Neuronal stem cell (in vitro differentiated cells): ENCODE results near the gene DEPDC5.

Experiments used
- DNase-seq: peaks from one replicate; pipeline ENCODE4 v3.0.0-alpha.2; 2013; ENCODE audit warnings: low spot score
- H2AFZ ChIP-seq: one replicate; pipeline ENCODE4 v1.6.1; 2013; ENCODE audit warnings: mild to moderate bottlenecking, low read length, inconsistent platforms
- H2AK5ac ChIP-seq: 2 replicates; pipeline ENCODE4 v1.6.1; 2013; ENCODE audit warnings: low read depth, mild to moderate bottlenecking, inconsistent platforms, low read length, moderate library complexity, mixed read lengths
- H2BK120ac ChIP-seq: 2 replicates; pipeline ENCODE4 v1.6.1; 2013; ENCODE audit warnings: low read depth, mild to moderate bottlenecking, inconsistent platforms, low read length, moderate library complexity, mixed read lengths
- H2BK12ac ChIP-seq: one replicate; pipeline ENCODE4 v1.6.1; 2013; ENCODE audit warnings: low read length, inconsistent platforms
- H2BK15ac ChIP-seq: 2 replicates; pipeline ENCODE4 v1.6.1; 2013; ENCODE audit warnings: mild to moderate bottlenecking, low read length, inconsistent platforms, mixed read lengths
- H2BK5ac ChIP-seq: one replicate; pipeline ENCODE4 v1.6.1; 2013; ENCODE audit warnings: inconsistent platforms, mild to moderate bottlenecking, low read length, moderate library complexity
- H3K14ac ChIP-seq: one replicate; pipeline ENCODE4 v1.6.1; 2013; ENCODE audit warnings: low read length, inconsistent platforms
- H3K18ac ChIP-seq: 2 replicates; pipeline ENCODE4 v1.6.1; 2013; ENCODE audit warnings: low read length, inconsistent platforms
- H3K23ac ChIP-seq: 2 replicates; pipeline ENCODE4 v1.6.1; 2013; ENCODE audit warnings: low read depth, mild to moderate bottlenecking, mixed read lengths, low read length, inconsistent platforms; ENCODE audit not compliant: poor library complexity
- H3K27ac ChIP-seq: replicated peaks from 3 replicates; pipeline ENCODE4 v1.5.1; 2013; ENCODE audit warnings: low read length, inconsistent platforms
- H3K27me3 ChIP-seq, 3 experiments: 2 replicates each; pipeline ENCODE4 v1.6.1; 2013; ENCODE audit warnings: low read length in 3 of 3, mild to moderate bottlenecking in 2 of 3, inconsistent platforms in 1 of 3, low read depth in 1 of 3, mixed read lengths in 1 of 3, moderate library complexity in 1 of 3; ENCODE audit not compliant: control insufficient read depth in 3 of 3, insufficient read depth in 3 of 3
- H3K36me3 ChIP-seq, 2 donors: replicated peaks in 1 of 2; 2 replicates each; pipeline ENCODE4 v1.6.1; 2013; ENCODE audit warnings: low read length in 2 of 2; ENCODE audit not compliant: control insufficient read depth in 2 of 2, insufficient read depth in 2 of 2
- H3K4ac ChIP-seq: 2 replicates; pipeline ENCODE4 v1.6.1; 2013; ENCODE audit warnings: inconsistent platforms, mild to moderate bottlenecking, low read length, moderate library complexity
- H3K4me1 ChIP-seq, 2 donors: 1 replicate in 1 of 2; 2 replicates in 1 of 2; pipeline ENCODE4 v1.6.1; 2013; ENCODE audit warnings: low read length in 2 of 2, low read depth in 1 of 2; ENCODE audit not compliant: control insufficient read depth in 2 of 2, insufficient read depth in 1 of 2
- H3K4me2 ChIP-seq: one replicate; pipeline ENCODE4 v1.6.1; 2013; ENCODE audit warnings: mild to moderate bottlenecking, low read length, inconsistent platforms; ENCODE audit not compliant: insufficient read depth, poor library complexity, severe bottlenecking
- H3K4me3 ChIP-seq, 2 donors: 2 replicates each; pipeline ENCODE4 v1.5.1; 2013; ENCODE audit warnings: low read length in 2 of 2, mild to moderate bottlenecking in 2 of 2, inconsistent platforms in 1 of 2, moderate library complexity in 1 of 2
- H3K79me1 ChIP-seq: one replicate; pipeline ENCODE4 v1.6.1; 2013; ENCODE audit warnings: low read depth, mild to moderate bottlenecking, inconsistent platforms, low read length, moderate library complexity
- H3K9ac ChIP-seq: one replicate; pipeline ENCODE4 v1.6.1; 2013; ENCODE audit warnings: mild to moderate bottlenecking, low read depth, low read length, inconsistent platforms; ENCODE audit not compliant: poor library complexity
- H3K9me3 ChIP-seq, 2 donors: replicated peaks in 1 of 2; 2 replicates each; pipeline versions ENCODE3 to v1.6.1; 2013; ENCODE audit warnings: low read length in 2 of 2, mild to moderate bottlenecking in 2 of 2, inconsistent platforms in 1 of 2, low read depth in 1 of 2, mixed read lengths in 1 of 2, moderate library complexity in 1 of 2; ENCODE audit not compliant: control insufficient read depth in 2 of 2, insufficient read depth in 1 of 2
- H4K8ac ChIP-seq: one replicate; pipeline ENCODE4 v1.6.1; 2013; ENCODE audit warnings: low read depth, mild to moderate bottlenecking, inconsistent platforms, low read length, moderate library complexity
- H4K91ac ChIP-seq: one replicate; pipeline ENCODE4 v1.6.1; 2013; ENCODE audit warnings: low read length, low read depth, mild to moderate bottlenecking, inconsistent platforms; ENCODE audit not compliant: poor library complexity
- WGBS, 2 donors: extraction: QIAGEN DNeasy Blood & Tissue Kit; methylation state at CpG; one replicate each; pipeline ENCODE4 v1.1.7; 2013; ENCODE audit warnings: missing lambda C conversion rate in 2 of 2, mixed read lengths in 1 of 2; ENCODE audit not compliant: insufficient read length in 2 of 2, insufficient replicate concordance in 1 of 2; ENCODE audit errors: extremely low coverage in 2 of 2; 5-methylcytosine and 5-hydroxymethylcytosine counted together

Gene DEPDC5

GRCh38 chr22:31820655-31821054, 66.8 kb downstream of the DEPDC5 start:
- Histone ChIP-seq H3K4me2 (no peak overlapping the region), H4K8ac (no peak overlapping the region), H2BK5ac (no peak overlapping the region), H3K4ac (no peak overlapping the region), H3K4me1 (no peaks in the 10 kb centered on the region), H2AK5ac (no peak overlapping the region), H2BK15ac (no peak overlapping the region), H4K91ac (no peak overlapping the region), H3K23ac (no peak overlapping the region), H3K18ac (no peak overlapping the region), H3K4me3 (no peak overlapping the region), H3K14ac (no peak overlapping the region), H3K9ac (no peak overlapping the region), H3K79me1 (no peaks in the 10 kb centered on the region), H2BK120ac (no peak overlapping the region), H2AFZ (no peak overlapping the region), H3K27me3 (no peaks in the 10 kb centered on the region), H3K27ac (no peak overlapping the region), H2BK12ac (no peak overlapping the region), H3K9me3 (no peaks in the 10 kb centered on the region), H3K36me3 (peaks cover 19 to 90% of the 10 kb centered on the region in 2 donors)
- whole genome bisulfite sequencing, 2 donors, result no CpG with 5 or more reads among the region's 3 CpGs
- DNase-seq, result no peak

GRCh38 chr22:31821572-31821971, 67.8 kb downstream of the DEPDC5 start:
- Histone ChIP-seq H2BK12ac (no peak overlapping the region), H3K36me3 (peaks cover 19 to 82% of the 10 kb centered on the region in 2 donors), H2AK5ac (no peak overlapping the region), H2BK5ac (no peak overlapping the region), H3K9me3 (no peaks in the 10 kb centered on the region), H2BK120ac (no peak overlapping the region), H2BK15ac (no peak overlapping the region), H3K27ac (no peak overlapping the region), H3K4me1 (peaks cover 0 to 5% of the 10 kb centered on the region in 2 donors), H3K18ac (no peak overlapping the region), H3K4ac (no peak overlapping the region), H4K8ac (no peak overlapping the region), H3K23ac (no peak overlapping the region), H3K9ac (no peak overlapping the region), H2AFZ (no peak overlapping the region), H3K14ac (no peak overlapping the region), H3K4me3 (peak overlapping the region in 1 of 2 donors; percentile 32), H3K4me2 (no peak overlapping the region), H3K79me1 (no peaks in the 10 kb centered on the region), H4K91ac (no peak overlapping the region), H3K27me3 (no peaks in the 10 kb centered on the region)
- no CpG with 5 or more reads among the region's 1 CpG for WGBS, 2 donors
- no peak for DNase-seq

- Histone ChIP-seq H3K9me3 (no peaks in the 10 kb centered on the region), H2BK15ac (no peak overlapping the region), H3K4ac (no peak overlapping the region), H2BK120ac (no peak overlapping the region), H3K23ac (no peak overlapping the region), H4K91ac (no peak overlapping the region), H3K14ac (no peak overlapping the region), H2BK12ac (no peak overlapping the region), H3K4me2 (no peak overlapping the region), H3K9ac (no peak overlapping the region), H3K27me3 (no peaks in the 10 kb centered on the region), H2AFZ (no peak overlapping the region), H2AK5ac (no peak overlapping the region), H4K8ac (no peak overlapping the region), H3K4me3 (no peak overlapping the region), H3K4me1 (peaks cover 0 to 9% of the 10 kb centered on the region in 2 donors), H3K79me1 (no peaks in the 10 kb centered on the region), H2BK5ac (no peak overlapping the region), H3K18ac (no peak overlapping the region), H3K36me3 (peaks cover 18 to 81% of the 10 kb centered on the region in 2 donors), H3K27ac (no peak overlapping the region)
- no CpG with 5 or more reads among the region's 4 CpGs for WGBS, 2 donors
- DNase-seq, result no peak
Observed at GRCh38 chr22:31822523-31822922, 68.7 kb downstream of the DEPDC5 start.

DNA sequence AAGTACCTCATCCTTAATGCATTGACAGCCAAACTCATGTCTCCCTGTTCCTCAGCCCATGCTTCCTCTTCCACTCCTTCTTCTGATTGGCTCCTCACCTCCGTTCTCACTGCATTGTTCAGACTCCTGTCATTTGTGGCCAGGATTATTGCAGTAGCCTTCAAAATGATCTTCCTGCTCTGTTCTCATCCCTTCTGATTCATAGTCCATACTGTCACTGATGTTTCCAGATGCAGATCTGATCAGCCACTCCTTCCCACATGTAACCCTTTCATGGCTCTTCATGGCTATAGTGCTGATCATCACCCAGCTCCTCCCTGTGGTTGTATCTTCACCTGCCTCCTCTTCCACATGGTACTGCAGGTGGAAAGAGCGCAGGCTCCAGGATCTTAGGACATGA, 71.7 kb downstream of the DEPDC5 start:
- Histone ChIP-seq H3K36me3 (peaks cover 16 to 67% of the 10 kb centered on the region in 2 donors), H3K9ac (no peak overlapping the region), H2AK5ac (no peak overlapping the region), H2BK120ac (no peak overlapping the region), H2AFZ (no peak overlapping the region), H3K14ac (no peak overlapping the region), H3K4ac (no peak overlapping the region), H3K23ac (no peak overlapping the region), H2BK12ac (no peak overlapping the region), H3K27ac (no peak overlapping the region), H3K9me3 (no peaks in the 10 kb centered on the region), H3K4me2 (no peak overlapping the region), H3K18ac (no peak overlapping the region), H4K91ac (no peak overlapping the region), H3K27me3 (no peaks in the 10 kb centered on the region), H4K8ac (no peak overlapping the region), H3K4me3 (no peak overlapping the region), H2BK15ac (no peak overlapping the region), H3K79me1 (no peaks in the 10 kb centered on the region), H3K4me1 (peaks cover 0 to 12% of the 10 kb centered on the region in 2 donors), H2BK5ac (no peak overlapping the region)
- no peak for DNase-seq
- WGBS, 2 donors, result no CpG with 5 or more reads among the region's 2 CpGs
